ENCODE measurements around the gene RELCH.

Gene RELCH

GRCh38 chr18:62182220-62182619 is 4.8 kb upstream of the RELCH start:
- Histone ChIP-seq H3K4me3 (ENCODE audit: low read length in 2 of 2) (no peak overlapping the region), H4K91ac (ENCODE audit: low read depth, low read length, poor library complexity) (no peak overlapping the region), H2BK12ac (ENCODE audit: low read length) (no peak overlapping the region), H3K18ac (ENCODE audit: low read length) (no peak overlapping the region), H3K27me3 (ENCODE audit: control insufficient read depth in 3 of 3, insufficient read depth in 3 of 3, low read depth in 1 of 3, low read length in 3 of 3) (no peaks in the 10 kb centered on the region), H3K79me1 (ENCODE audit: low read depth, low read length) (peaks cover under 1% of the 10 kb centered on the region), H3K27ac (replicated peaks; ENCODE audit: low read length) (no peak overlapping the region), H2BK5ac (ENCODE audit: low read length) (no peak overlapping the region), H4K8ac (ENCODE audit: low read depth, low read length) (no peak overlapping the region), H3K9me3 (replicated peaks in 1 of 2; ENCODE audit: control insufficient read depth in 2 of 2, insufficient read depth in 1 of 2, low read depth in 1 of 2, low read length in 2 of 2) (no peaks in the 10 kb centered on the region), H2AK5ac (ENCODE audit: low read depth, low read length) (no peak overlapping the region), H3K9ac (ENCODE audit: low read depth, low read length, poor library complexity) (no peak overlapping the region), H2AFZ (ENCODE audit: low read length) (no peak overlapping the region), H2BK120ac (ENCODE audit: low read depth, low read length) (no peak overlapping the region), H3K4ac (ENCODE audit: low read length) (no peak overlapping the region), H2BK15ac (ENCODE audit: low read length) (no peak overlapping the region), H3K4me2 (ENCODE audit: insufficient read depth, low read length, poor library complexity, severe bottlenecking) (no peak overlapping the region), H3K36me3 (replicated peaks in 1 of 2; ENCODE audit: control insufficient read depth in 2 of 2, insufficient read depth in 2 of 2, low read length in 2 of 2) (no peaks in the 10 kb centered on the region), H3K4me1 (ENCODE audit: control insufficient read depth in 2 of 2, insufficient read depth in 1 of 2, low read depth in 1 of 2, low read length in 2 of 2) (peaks cover 0 to 4% of the 10 kb centered on the region in 2 donors), H3K23ac (ENCODE audit: low read depth, low read length, poor library complexity) (no peak overlapping the region), H3K14ac (ENCODE audit: low read length) (no peak overlapping the region)
- no CpG with 5 or more reads among the region's 3 CpGs for WGBS, 2 donors (ENCODE audit: extremely low coverage in 2 of 2, insufficient read length in 2 of 2, insufficient replicate concordance in 1 of 2)
- no peak for DNase-seq (ENCODE audit: low spot score)

GRCh38 chr18:62183578-62184195 is 3.4 kb upstream of the RELCH start:
- DNase-seq (ENCODE audit: low spot score), result peak; percentile 33
- Histone ChIP-seq H3K4ac (ENCODE audit: low read length) (no peak overlapping the region), H4K91ac (ENCODE audit: low read depth, low read length, poor library complexity) (no peak overlapping the region), H2BK5ac (ENCODE audit: low read length) (no peak overlapping the region), H2BK120ac (ENCODE audit: low read depth, low read length) (no peak overlapping the region), H3K27ac (replicated peaks; ENCODE audit: low read length) (no peak overlapping the region), H3K4me1 (ENCODE audit: control insufficient read depth in 2 of 2, insufficient read depth in 1 of 2, low read depth in 1 of 2, low read length in 2 of 2) (peaks cover 0 to 6% of the 10 kb centered on the region in 2 donors), H3K14ac (ENCODE audit: low read length) (no peak overlapping the region), H3K9me3 (replicated peaks in 1 of 2; ENCODE audit: control insufficient read depth in 2 of 2, insufficient read depth in 1 of 2, low read depth in 1 of 2, low read length in 2 of 2) (no peaks in the 10 kb centered on the region), H3K27me3 (ENCODE audit: control insufficient read depth in 3 of 3, insufficient read depth in 3 of 3, low read depth in 1 of 3, low read length in 3 of 3) (no peaks in the 10 kb centered on the region), H3K4me2 (ENCODE audit: insufficient read depth, low read length, poor library complexity, severe bottlenecking) (no peak overlapping the region), H3K79me1 (ENCODE audit: low read depth, low read length) (peaks cover 6% of the 10 kb centered on the region), H2AFZ (ENCODE audit: low read length) (no peak overlapping the region), H2AK5ac (ENCODE audit: low read depth, low read length) (no peak overlapping the region), H3K4me3 (ENCODE audit: low read length in 2 of 2) (no peak overlapping the region), H3K9ac (ENCODE audit: low read depth, low read length, poor library complexity) (no peak overlapping the region), H2BK12ac (ENCODE audit: low read length) (no peak overlapping the region), H2BK15ac (ENCODE audit: low read length) (no peak overlapping the region), H3K18ac (ENCODE audit: low read length) (no peak overlapping the region), H3K23ac (ENCODE audit: low read depth, low read length, poor library complexity) (no peak overlapping the region), H3K36me3 (replicated peaks in 1 of 2; ENCODE audit: control insufficient read depth in 2 of 2, insufficient read depth in 2 of 2, low read length in 2 of 2) (no peaks in the 10 kb centered on the region), H4K8ac (ENCODE audit: low read depth, low read length) (no peak overlapping the region)
- WGBS, 2 donors (ENCODE audit: extremely low coverage in 2 of 2, insufficient read length in 2 of 2, insufficient replicate concordance in 1 of 2), result no CpG with 5 or more reads among the region's 2 CpGs

- H3K23ac ChIP-seq (ENCODE audit: low read depth, low read length, poor library complexity), result no peak overlapping the region
- no peak overlapping the region for H2BK5ac ChIP-seq (ENCODE audit: low read length)
- peaks cover 0 to 9% of the 10 kb centered on the region in 2 donors for H3K9me3 ChIP-seq (replicated peaks in 1 of 2; ENCODE audit: control insufficient read depth in 2 of 2, insufficient read depth in 1 of 2, low read depth in 1 of 2, low read length in 2 of 2)
- H4K8ac ChIP-seq (ENCODE audit: low read depth, low read length), result no peak overlapping the region
- peaks cover 0 to 6% of the 10 kb centered on the region in 2 donors for H3K4me1 ChIP-seq (ENCODE audit: control insufficient read depth in 2 of 2, insufficient read depth in 1 of 2, low read depth in 1 of 2, low read length in 2 of 2)
- no peaks in the 10 kb centered on the region for H3K27me3 ChIP-seq (ENCODE audit: control insufficient read depth in 3 of 3, insufficient read depth in 3 of 3, low read depth in 1 of 3, low read length in 3 of 3)
- H3K36me3 ChIP-seq (replicated peaks in 1 of 2; ENCODE audit: control insufficient read depth in 2 of 2, insufficient read depth in 2 of 2, low read length in 2 of 2), result peaks cover 0 to 3% of the 10 kb centered on the region in 2 donors
- H3K4me3 ChIP-seq (ENCODE audit: low read length in 2 of 2), result peak overlapping the region; percentile 94 to 100
- peak overlapping the region; percentile 13 for H3K9ac ChIP-seq (ENCODE audit: low read depth, low read length, poor library complexity)
- no peak overlapping the region for H3K4ac ChIP-seq (ENCODE audit: low read length)
- H2BK12ac ChIP-seq (ENCODE audit: low read length), result no peak overlapping the region
- H3K18ac ChIP-seq (ENCODE audit: low read length), result peak overlapping the region; percentile 15
- H2AFZ ChIP-seq (ENCODE audit: low read length), result peak overlapping the region; percentile 90
- DNase-seq (ENCODE audit: low spot score), result peak; percentile 79
- peak overlapping the region; percentile 85 for H3K4me2 ChIP-seq (ENCODE audit: insufficient read depth, low read length, poor library complexity, severe bottlenecking)
- peaks cover 7% of the 10 kb centered on the region for H3K79me1 ChIP-seq (ENCODE audit: low read depth, low read length)
- no CpG with 5 or more reads among the region's 12 CpGs for WGBS, 2 donors (ENCODE audit: extremely low coverage in 2 of 2, insufficient read length in 2 of 2, insufficient replicate concordance in 1 of 2)
- H3K27ac ChIP-seq (replicated peaks; ENCODE audit: low read length), result peak overlapping the region; percentile 78
- H2BK15ac ChIP-seq (ENCODE audit: low read length), result no peak overlapping the region
- H2AK5ac ChIP-seq (ENCODE audit: low read depth, low read length), result no peak overlapping the region
- H3K14ac ChIP-seq (ENCODE audit: low read length), result no peak overlapping the region
- no peak overlapping the region for H4K91ac ChIP-seq (ENCODE audit: low read depth, low read length, poor library complexity)
- no peak overlapping the region for H2BK120ac ChIP-seq (ENCODE audit: low read depth, low read length)
Observed at GRCh38 chr18:62186499-62186773, 619 bp upstream of the RELCH start.

- peak overlapping the region; percentile 71 for H2BK15ac ChIP-seq (ENCODE audit: low read length)
- H2AK5ac ChIP-seq (ENCODE audit: low read depth, low read length), result peak overlapping the region; percentile 92
- peak overlapping the region; percentile 6 for H2BK12ac ChIP-seq (ENCODE audit: low read length)
- H2BK5ac ChIP-seq (ENCODE audit: low read length), result peak overlapping the region; percentile 82
- H3K14ac ChIP-seq (ENCODE audit: low read length), result peak overlapping the region; percentile 98
- peak; percentile 30 for DNase-seq (ENCODE audit: low spot score)
- peak overlapping the region; percentile 98 for H3K18ac ChIP-seq (ENCODE audit: low read length)
- peak overlapping the region; percentile 99 for H3K9ac ChIP-seq (ENCODE audit: low read depth, low read length, poor library complexity)
- H3K4me3 ChIP-seq (ENCODE audit: low read length in 2 of 2), result peak overlapping the region; percentile 99 to 100
- H3K27me3 ChIP-seq (ENCODE audit: control insufficient read depth in 3 of 3, insufficient read depth in 3 of 3, low read depth in 1 of 3, low read length in 3 of 3), result no peaks in the 10 kb centered on the region
- peak overlapping the region; percentile 65 for H4K8ac ChIP-seq (ENCODE audit: low read depth, low read length)
- no peak overlapping the region for H2BK120ac ChIP-seq (ENCODE audit: low read depth, low read length)
- H4K91ac ChIP-seq (ENCODE audit: low read depth, low read length, poor library complexity), result no peak overlapping the region
- no peak overlapping the region for H3K4ac ChIP-seq (ENCODE audit: low read length)
- peaks cover 9% of the 10 kb centered on the region for H3K79me1 ChIP-seq (ENCODE audit: low read depth, low read length)
- H3K9me3 ChIP-seq (replicated peaks in 1 of 2; ENCODE audit: control insufficient read depth in 2 of 2, insufficient read depth in 1 of 2, low read depth in 1 of 2, low read length in 2 of 2), result peaks cover 0 to 13% of the 10 kb centered on the region in 2 donors
- peak overlapping the region; percentile 91 for H3K27ac ChIP-seq (replicated peaks; ENCODE audit: low read length)
- H2AFZ ChIP-seq (ENCODE audit: low read length), result peak overlapping the region; percentile 98
- H3K36me3 ChIP-seq (replicated peaks in 1 of 2; ENCODE audit: control insufficient read depth in 2 of 2, insufficient read depth in 2 of 2, low read length in 2 of 2), result peaks cover 0 to 3% of the 10 kb centered on the region in 2 donors
- WGBS, 2 donors (ENCODE audit: extremely low coverage in 2 of 2, insufficient read length in 2 of 2, insufficient replicate concordance in 1 of 2), result no CpG with 5 or more reads among the region's 54 CpGs
- H3K4me2 ChIP-seq (ENCODE audit: insufficient read depth, low read length, poor library complexity, severe bottlenecking), result peak overlapping the region; percentile 71
- H3K23ac ChIP-seq (ENCODE audit: low read depth, low read length, poor library complexity), result peak overlapping the region; percentile 93
- peaks cover 0 to 6% of the 10 kb centered on the region in 2 donors for H3K4me1 ChIP-seq (ENCODE audit: control insufficient read depth in 2 of 2, insufficient read depth in 1 of 2, low read depth in 1 of 2, low read length in 2 of 2)
Observed at GRCh38 chr18:62187543-62188510, 772 bp downstream of the RELCH start.

Measured in neuronal stem cell (in vitro differentiated cells).